OCI-M1 (cell line): ENCODE measurements around the gene SACS.
"Not testable (repeated sequence)": the region's sequence is repeated elsewhere in the genome, so short reads cannot be mapped to it uniquely, and the experiment has no call there.

Experiments used
- DNase-seq: peaks from one replicate; lab custom pipeline; 2025; lab: John Stamatoyannopoulos, UW

Gene SACS

DNA sequence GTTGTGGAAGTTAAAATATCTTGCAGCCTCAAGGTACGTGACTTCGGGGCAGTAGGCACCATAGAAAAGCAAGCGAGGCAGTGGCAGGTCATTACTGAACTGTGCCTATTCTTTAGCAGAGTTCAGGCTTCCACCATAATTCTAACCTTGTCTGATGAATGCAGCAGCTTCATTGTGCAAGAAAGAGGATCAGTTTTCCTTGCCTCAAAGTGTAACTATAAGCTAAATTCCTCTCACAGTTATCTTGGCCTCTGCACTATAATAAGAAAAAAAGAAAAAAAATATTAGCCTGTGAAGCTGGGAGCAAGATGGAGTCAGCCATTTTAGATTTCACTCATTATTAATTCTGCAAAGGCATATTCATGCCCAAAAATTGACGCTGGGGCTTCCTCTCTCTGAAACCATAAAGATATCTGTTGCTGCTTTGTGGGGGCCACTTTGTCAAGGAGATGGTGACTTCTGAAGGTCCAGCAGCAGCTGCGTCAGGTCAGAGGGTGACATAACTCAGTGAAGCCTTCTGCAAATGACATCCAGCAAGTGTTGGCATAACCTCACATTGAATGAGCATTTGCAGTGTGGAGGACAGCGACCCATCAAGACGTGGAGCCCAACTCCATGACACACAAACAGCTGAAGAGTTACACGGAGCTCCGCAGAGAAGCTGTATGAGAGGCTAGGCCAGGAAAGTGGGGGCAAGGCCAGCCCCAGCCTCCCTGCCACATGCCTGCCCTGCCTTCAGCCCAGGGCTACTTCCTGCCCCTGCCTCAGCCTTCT is 23.1 kb upstream of the SACS start:
- DNase-seq, result no peak

DNA sequence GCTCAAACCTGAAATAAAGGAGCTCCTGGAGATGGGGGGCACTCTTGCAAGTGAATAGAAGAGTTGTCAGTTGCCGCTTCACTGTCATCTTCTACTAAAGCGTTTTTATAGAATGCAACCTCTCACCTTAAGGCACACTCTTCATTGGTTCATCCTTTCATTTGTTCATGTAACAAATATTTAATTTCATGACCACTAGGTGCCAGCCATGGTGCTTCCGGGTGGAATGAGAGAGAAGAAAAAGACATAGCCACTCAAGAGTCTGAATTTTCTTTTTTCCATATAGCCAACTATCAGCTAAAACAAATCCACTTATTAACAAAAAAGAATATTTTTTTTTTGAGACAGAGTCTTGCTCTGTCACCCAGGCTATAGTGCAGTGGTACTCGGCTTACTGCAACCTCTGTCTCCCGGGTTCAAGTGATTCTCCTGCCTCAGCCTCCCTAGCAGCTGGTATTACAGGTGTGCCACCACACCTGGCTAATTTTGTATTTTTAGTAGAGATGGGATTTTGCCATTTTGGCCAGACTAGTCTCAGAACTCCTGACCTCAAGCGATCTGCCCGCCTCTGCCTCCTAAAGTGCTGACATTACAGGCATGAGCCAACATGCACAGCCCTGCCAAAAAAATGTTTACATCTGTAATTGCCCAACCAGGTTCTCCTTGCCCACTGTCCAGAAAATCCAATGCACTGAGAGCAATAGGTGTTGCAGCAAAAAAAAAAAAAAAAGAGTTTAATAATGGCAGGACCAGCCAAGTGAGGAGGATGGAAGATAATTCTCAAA is 22.1 kb upstream of the SACS start:
- no peak for DNase-seq

DNA sequence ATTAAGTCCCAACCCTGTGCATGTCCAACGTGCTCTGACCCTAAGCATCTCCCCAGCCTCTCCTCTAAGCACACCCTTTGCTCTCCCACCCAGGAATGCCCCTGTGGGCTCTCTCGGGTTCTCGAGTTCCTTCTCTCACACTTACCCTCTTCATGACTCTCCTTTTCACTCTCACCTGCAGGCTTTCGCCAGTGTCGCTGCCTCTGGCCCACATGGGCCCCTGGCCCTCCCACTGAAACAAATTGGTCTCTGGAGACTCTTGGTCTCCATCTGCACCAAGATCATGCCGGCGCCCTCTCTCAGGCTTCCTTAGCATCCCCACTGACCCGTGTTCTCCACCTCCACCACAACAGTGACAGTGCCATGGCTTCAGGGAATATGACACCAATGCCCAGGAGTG is 19.6 kb upstream of the SACS start:
- no peak for DNase-seq

DNA sequence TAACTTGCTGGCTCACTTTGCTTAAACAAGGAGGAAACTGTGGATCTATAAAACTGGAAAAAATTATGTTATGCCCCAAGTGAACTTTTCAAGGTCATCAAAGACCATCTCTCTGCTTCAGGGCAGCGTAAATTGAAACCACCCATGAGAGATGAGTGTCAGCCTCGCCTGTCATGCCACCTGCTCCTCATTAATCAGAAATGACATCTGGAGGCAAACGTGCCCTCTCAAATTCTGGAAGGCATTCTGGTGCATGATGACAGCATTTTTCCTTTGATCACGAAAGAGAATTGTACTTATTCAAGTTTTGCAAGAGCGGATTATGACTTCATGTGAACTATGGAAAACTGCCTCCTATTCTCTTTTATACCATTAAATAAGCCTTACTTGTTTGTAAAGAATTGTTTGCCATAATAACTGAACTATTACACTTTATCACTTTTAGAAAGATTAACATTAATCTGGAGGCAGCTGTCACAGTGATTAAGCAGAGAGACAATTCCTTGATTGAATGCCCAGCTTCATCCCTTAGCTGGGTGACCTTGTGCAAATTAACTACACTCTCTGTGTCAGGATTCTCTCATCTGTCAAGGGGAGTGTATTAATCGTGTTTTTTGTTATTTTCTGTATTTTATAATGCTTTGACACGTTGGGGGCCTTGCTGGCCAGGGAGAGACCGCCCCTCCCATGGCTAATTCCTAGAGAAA is 17.0 kb upstream of the SACS start:
- peak; percentile 1 for DNase-seq

DNA sequence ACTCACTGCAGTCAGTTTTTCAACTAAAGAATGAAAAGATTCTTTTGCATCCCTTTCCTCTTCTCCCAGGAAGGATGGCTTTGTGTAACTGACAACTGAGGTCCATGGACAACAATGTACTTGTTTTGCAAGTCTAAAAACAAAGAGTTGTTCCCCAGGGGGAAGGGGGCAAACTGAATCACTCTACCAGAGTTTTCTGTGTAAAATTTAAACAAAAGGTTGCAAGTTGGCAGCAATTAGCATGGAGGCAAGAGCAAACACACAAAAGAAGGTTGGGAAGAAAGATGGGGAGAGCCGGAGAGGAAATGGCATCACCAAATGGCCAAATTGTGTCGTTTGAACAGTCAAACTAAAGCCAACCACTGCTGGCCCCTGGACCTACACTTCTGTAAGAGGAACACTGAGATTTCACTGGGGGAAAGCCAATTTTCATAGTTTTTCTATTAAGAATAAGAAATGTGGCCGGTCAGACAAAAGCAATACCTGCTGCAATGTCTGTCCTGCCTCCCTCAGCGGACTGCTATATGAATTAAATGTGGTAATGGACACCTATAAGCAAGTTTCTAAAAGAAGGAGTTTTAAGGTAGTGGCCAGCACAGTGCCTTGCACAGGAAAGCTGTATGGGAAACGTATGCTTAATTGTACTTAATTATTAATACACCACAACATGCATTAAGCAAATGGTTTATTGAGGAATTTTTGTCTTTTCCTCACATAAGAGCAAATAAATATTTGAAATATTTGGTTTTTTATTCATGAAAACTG is 16.1 kb upstream of the SACS start:
- no peak for DNase-seq

DNA sequence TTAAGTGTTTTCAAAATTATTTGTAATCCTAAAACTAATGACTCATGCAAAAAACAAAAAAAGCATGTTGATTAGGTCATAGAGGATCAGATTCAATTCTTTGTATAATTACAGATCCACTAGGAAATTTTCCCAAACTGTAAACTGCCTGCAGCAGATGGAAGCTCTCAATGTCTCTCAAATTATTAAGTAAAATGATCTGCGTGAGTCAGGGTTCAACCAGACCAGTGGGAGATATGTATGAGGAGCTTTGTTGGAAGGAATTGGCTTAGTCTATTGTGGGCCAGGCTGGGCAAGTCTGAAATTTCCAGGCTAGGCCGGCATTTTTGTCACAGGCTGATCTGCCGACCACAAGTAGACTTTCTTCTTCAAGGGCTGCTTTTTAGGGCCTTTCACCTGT is 14.4 kb upstream of the SACS start:
- DNase-seq, result no peak

DNA sequence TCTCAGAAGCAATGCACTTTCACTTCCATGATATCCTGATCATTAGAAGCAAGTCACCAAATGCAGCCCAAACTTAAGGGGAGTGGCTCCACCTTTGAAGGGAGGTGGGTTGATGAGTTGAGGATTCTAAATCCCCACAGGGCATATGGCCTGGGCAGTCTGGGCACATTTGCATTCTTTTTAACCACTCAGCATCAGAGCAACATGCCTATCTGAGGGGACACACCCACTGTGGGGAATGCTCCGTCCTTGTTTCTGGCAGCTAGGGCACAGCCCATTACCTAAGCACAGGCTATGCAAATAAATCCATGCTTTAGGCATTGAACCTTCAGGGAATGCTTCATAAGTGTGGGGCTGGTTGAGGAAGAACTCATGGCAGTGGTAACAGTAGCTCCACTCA is 12.3 kb upstream of the SACS start:
- no peak for DNase-seq

DNA sequence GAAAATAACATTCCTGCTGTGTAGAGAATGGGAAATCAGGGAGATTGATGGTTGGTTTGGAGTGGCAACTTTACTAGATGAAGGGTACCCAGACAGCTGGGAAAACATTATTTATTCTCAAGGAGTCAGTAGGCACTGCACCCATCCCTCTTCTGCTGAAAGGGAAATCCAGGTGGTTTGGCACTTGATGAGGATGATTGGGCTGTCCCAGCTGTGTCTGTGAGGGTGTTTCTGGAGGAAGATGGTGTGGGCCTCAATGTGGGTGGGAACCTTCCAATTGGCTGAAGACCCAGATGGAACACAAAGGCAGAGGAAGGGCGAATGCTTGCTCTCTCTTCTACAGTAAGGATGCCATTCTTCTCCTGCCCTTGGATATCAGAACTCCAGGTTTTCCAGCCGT is 10.4 kb upstream of the SACS start:
- no peak for DNase-seq

DNA sequence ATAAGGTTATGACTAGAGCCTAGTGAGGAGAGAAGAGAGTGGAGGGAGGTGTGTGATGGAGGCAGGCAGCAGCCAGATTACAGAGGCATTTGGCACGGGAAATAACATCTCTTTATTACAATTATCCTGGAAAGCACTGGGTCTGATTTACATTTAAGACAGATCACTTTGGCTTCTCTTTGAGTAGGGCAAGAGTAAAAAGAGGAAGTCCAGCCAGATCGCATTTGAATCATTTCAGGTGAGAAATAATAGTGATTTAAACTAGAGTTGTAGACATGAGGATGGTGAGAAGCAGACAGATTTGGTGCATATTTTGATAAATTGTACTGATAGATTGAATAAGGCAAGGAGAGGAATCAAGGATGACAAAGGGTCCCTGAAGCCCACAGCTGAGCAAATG is 9.6 kb upstream of the SACS start:
- DNase-seq, result no peak

DNA sequence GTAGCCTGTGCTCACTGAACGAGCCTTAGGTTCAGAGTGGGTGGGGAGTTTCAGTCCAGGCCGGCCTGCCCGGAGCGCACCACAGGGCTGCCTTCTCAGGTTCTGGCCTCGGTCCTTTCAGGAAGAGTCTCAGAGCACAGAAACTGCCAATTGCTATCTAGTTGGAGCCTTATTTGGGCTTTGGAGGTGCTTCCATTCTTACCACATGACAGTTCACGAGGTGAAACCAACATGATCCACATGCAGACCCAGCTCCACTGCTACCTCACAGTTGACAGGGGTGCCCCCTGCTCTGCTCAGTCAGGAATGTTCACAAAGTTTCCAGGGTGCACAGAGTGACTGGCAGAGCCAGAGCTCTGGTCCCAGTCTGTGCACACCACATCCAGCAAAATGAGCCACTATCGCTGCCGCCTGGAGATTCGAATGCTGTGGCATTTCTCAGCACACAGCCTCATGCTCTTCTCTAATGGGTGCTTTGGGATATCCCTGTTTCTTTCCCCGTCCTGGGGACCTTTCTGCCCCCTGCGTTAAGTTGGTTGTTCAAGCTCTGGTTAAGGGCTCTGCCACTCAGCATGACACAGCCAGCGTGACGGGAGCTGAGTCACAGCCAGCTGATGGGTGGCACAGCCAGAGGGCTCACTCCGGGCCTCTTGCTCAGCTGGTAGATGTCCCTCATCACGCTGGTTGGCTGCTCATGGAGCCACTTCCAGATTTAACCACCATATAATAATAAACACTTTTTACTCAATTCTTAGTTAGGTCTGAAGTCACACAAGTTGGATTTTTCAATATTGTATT is 7.5 kb upstream of the SACS start:
- no peak for DNase-seq

DNA sequence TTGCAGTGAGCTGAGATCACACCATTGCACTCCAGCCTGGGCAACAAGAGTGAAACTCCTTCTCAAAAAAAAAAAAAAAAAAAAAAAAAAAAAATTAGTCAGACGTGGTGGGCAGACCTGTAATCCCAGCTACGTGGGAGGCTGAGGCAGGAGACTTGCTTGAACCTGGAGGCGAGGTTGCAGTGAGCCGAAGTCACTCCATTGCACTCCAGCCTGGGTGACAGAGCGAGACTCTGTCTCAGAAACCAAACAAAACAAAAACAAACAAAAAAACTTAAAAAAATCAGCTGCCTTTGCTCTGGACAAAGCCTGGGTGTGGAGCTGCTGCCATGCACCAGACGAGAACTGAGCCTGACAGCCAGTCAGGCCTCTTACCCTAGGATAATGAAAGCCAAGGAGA is 6.8 kb upstream of the SACS start:
- DNase-seq, result not testable (repeated sequence)

DNA sequence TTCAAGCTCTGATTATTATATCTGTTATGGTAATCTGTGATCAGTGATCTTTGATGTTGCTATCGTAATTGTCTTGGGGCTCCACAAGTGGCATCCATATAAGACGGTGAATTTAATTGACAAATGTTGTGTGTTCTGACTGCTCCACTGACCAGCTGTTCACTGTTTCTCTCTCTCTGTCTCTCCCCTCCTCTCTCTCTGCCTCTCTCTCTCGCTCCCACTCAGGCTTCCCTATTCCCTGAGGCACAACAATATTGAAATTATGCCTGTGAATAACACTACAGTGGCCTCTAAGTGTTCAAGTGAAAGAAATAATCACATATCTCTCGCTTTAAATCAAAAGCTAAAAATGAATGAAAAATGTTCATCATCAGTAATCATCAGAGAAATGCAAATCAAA is 4.4 kb upstream of the SACS start:
- no peak for DNase-seq

DNA sequence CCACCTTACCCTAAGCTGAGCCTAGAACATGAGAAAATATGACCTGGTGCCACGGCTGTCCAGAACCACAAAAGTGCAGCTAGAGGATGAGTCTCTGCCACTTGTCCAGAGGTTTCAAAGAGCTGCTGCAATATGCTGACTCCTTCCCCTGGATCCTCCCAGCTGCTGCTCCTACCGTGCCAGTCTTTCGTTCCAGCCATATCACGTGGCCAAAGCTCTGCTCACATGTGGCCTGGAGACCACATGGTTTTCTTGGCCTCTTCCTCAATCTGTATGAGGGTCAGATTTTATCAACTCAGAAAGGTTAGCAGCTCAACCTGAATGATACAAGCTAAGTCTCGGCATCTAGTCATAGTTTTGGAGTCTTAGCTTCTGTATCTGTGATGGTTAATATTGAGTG is 3.2 kb upstream of the SACS start:
- DNase-seq, result no peak

DNA sequence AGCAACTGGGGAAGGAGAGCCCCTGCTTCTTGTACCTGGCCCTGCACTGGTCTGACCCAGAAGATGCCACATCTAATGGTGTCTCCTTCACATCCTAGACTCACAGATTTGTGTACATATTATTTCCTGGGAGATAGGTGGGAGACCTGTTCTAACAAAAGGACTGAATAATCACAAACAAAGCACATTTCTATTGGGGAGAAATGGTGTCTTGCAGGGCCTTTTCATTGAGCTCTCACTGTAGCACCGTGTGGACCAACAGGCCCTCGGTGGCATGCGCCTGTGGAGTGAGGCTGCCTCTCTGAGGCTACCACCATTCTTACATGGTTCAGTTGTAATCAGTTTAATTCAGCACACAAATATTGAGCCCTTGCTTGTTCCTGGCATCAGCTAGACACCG is 989 bp upstream of the SACS start:
- DNase-seq, result no peak

DNA sequence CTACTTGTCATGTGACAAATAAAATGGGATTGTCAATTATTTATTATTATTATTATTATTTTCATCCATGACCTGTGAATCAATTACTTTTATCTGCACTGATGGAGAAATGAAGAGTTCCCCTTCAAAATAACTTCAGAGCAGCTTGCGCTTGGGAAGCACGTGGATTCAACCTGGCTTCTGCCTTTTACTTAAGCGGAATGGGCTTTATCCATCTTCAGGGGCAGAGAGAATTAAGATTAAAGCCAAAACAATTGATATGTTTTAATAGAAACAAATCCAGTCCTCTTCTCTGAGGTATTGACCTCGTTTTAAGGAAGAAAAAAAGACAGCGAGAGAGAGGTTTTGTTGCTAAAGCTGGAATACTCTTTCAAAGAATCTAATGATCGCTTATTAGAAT is 876 bp downstream of the SACS start:
- DNase-seq, result no peak

DNA sequence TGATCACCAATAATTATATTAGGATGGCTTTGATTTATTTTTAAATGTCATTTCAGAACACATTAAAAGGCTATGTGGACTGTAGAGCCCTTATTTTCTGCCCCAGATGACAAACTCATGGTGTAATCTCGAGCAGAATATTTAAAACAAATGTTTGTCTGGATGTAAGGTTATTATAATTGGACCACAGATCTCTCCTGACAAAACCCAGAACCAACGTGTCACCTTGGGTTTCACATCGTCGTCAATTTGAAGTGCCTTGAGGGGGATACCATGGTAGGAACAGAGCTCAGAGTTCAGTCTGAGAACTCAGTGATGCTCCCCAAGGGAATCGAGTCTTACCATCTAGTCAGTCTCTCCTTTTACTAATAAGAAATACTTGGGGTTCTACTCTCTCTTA is 2.8 kb downstream of the SACS start:
- DNase-seq, result no peak

DNA sequence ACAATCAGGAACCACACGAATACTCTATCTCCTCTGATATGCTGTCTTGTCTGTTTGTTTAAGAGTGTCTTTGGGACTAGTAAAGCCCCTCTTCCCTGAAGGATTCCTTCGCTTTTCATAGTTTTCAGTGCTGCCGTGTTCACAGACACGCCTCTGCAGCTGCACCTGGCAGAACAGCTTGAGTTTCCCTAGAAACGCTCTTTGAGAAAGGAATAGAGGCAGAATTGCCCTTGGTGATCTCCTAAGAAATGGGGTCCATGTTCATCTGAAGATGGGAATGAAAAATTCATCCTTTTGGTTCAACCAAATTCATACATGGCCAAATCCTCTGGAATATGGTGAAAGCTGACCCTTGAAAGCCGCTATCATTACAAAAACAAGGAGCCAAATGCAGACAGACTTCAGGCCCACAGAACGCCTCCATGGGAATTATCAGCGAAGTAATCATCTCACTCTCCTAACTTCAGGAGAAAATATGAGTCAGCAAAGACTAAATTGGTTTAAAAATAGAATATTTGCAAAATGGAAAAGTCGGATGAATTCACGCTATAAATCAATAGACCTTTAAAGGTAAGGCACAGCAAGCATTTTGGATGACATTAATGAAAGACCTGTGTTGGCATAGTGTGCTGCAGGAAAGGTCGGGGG is 5.5 kb downstream of the SACS start:
- peak; percentile 5 for DNase-seq

DNA sequence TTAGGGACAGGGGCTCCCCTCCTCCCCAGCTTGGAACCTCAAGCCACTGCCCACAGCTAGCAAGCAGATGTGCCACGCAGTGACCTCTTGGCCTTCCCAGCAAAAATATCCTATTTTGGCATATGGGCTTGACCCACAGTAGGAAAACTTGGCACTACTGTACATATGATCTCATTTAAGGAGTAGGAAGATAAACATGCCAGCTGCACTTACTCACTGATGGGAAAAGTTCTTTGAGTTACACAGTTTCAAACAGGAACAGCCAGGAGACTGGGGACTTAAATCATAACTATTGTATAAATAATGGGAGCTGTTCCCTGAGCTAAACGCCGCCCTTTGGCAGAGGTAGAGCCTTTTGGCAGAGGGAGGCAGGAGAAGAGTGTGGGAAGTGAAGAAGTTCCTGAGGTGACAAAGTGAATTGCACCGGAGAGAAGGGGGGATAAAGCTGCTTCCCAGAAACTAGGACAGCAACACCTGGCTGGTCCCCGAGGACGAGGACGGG is 6.1 kb downstream of the SACS start:
- no peak for DNase-seq

DNA sequence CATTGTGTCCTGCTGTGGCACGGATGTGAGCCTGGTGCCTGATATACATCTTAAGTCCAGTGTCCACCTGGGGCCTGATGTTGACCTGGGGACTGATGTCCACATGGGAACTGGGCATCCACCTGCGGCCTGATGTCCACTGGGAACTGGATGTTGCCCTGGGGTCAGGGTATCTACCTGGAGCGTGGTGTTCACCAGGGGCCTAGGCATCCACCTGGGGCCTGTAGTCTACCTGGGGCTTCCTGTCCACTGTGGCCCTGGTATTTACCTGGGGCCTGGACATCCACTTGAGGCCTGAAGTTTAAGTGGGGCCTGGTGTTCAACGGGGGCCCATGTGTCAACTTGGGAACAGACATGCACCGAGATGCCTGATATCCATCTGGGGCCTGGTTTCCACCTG is 11.9 kb downstream of the SACS start:
- no peak for DNase-seq

DNA sequence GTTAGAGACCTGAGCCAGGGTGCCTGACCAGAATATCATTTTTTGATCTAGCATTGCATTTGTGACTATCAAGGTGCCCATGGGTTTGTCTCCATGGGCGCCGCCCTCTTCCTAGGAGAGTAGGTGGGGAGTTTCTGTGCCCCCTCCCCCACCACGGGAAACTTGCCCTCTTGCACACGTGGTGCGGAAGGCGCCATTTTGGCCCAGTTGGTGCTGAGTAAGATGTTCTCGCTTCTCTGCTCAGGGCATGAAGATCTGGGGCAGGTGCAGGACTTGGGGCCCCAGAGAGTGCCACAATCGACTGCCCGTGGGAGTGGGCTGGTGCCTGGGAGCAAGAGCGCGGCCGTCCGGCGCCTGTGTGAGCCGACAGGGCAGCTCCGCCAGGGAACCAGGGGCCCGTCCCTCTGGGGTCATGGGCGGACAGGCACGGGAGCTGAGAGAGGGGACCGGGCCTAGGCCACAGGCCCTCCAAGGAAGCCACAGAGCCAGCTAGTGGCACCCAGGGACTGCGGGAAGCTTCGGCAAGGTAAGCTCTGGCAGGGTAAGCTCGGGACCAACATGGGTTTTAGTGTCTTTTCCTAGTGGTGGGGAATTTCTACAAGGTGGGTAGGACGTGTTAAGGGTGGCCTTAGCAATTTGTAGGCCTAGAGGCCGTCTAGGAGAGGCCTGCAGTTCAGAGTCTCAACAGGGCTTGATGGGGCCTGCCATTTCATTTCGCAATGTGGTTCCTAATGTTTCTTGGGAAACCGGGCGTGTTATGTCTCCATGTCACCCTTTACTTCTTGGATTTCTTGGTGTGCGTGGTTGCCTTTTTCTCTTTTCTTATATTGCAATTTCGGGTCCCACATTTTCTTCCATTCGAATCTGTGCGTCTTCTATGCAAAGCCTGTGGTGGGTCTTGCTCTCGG is 14.5 kb downstream of the SACS start:
- DNase-seq, result no peak
